ENCODE results near the gene GOLM1.

Gene GOLM1

DNA sequence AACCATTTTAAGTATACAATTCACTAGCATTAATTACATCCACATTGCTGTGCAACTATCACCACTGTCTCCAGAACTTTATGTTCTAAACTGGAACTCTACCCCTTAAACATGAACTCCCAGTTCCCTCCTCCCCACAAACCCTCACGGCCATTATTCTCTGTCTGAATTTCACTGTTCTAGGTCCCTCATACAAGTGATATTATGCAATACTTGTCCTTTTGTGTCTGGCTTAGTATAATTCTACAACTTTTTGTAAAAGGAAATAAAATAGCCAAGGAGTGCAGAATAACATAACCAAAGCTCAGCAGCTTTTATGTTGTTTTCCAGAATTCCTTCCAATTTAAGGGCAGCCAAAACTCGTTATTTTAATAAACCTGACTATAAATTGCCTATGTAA is 105.2 kb downstream of the GOLM1 start:
- TF ChIP-seq CTCF (IDR thresholded peaks at IDR 0.05; ENCODE audit: low read depth, low read length, missing control alignments), result no peak
- DNase-seq (ENCODE audit: extremely low read depth, low read depth), result no peak
- no peak overlapping the region for H3K4me3 ChIP-seq (replicated peaks; ENCODE audit: low read depth, low read length)

- no peak for DNase-seq (ENCODE audit: extremely low read depth, low read depth)
- TF ChIP-seq CTCF (IDR thresholded peaks at IDR 0.05; ENCODE audit: low read depth, low read length, missing control alignments), result no peak
Measured at GRCh38 chr9:85987236-85987635, 112.1 kb downstream of the GOLM1 start.

GRCh38 chr9:85984457-85984856 is 114.9 kb downstream of the GOLM1 start:
- no peak overlapping the region for H3K4me3 ChIP-seq (replicated peaks; ENCODE audit: low read depth, low read length)
- no peak for DNase-seq (ENCODE audit: extremely low read depth, low read depth)
- TF ChIP-seq CTCF (IDR thresholded peaks at IDR 0.05; ENCODE audit: low read depth, low read length, missing control alignments), result no peak

More at GRCh38 chr9:85987236-85987635, 112.1 kb downstream of the GOLM1 start:
- H3K4me3 ChIP-seq (replicated peaks; ENCODE audit: low read depth, low read length), result no peak overlapping the region

GRCh38 chr9:85981369-85981768 is 118.0 kb downstream of the GOLM1 start:
- no peak for DNase-seq (ENCODE audit: extremely low read depth, low read depth)
- H3K4me3 ChIP-seq (replicated peaks; ENCODE audit: low read depth, low read length), result no peak overlapping the region

GRCh38 chr9:85978496-85978895 is 120.9 kb downstream of the GOLM1 start:
- no peak for DNase-seq (ENCODE audit: extremely low read depth, low read depth)
- H3K4me3 ChIP-seq (replicated peaks; ENCODE audit: low read depth, low read length), result no peak overlapping the region
- no peak for TF ChIP-seq CTCF (IDR thresholded peaks at IDR 0.05; ENCODE audit: low read depth, low read length, missing control alignments)

More at GRCh38 chr9:85981369-85981768, 118.0 kb downstream of the GOLM1 start:
- no peak for TF ChIP-seq CTCF (IDR thresholded peaks at IDR 0.05; ENCODE audit: low read depth, low read length, missing control alignments)
